Activated CD8-positive, alpha-beta memory T cell treated with anti-CD3 and anti-CD28 coated beads, Interleukin-2, amount 50 U/mL, for 4 hours (primary cell): ENCODE data around the gene FAM240A.
"Not testable (repeated sequence)": the region's sequence is repeated elsewhere in the genome, so short reads cannot be mapped to it uniquely, and the experiment has no call there.

Source experiments
- DNase-seq: peaks from one replicate; pipeline ENCODE4 v3.0.0-alpha.2; 2020

The FAM240A gene

DNA sequence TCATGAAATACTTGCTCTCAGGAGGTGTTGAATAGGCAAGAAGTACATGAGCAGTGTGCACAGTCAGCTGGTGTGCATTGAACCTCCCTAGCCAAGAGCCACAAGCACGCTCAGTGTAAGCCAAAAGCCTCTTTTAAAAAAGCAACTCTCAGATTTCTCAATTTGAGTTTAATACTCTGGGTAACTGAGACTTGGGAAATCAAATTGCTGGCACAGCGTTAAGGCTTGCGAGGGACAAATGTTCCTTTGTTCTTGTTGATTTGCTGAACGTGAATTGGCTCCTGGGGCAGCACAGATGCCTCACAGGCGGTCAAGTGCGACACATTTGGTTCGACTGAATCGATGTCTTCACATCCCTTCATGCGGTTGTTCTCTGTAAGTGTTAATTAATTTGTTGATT, at the start of gene FAM240A:
Gene FAM240A, plus strand, starts transcription at position 202 of the 400 bp plus-strand sequence. Its CDS starts 159 bp downstream, at position 361.
- no peak for DNase-seq

DNA sequence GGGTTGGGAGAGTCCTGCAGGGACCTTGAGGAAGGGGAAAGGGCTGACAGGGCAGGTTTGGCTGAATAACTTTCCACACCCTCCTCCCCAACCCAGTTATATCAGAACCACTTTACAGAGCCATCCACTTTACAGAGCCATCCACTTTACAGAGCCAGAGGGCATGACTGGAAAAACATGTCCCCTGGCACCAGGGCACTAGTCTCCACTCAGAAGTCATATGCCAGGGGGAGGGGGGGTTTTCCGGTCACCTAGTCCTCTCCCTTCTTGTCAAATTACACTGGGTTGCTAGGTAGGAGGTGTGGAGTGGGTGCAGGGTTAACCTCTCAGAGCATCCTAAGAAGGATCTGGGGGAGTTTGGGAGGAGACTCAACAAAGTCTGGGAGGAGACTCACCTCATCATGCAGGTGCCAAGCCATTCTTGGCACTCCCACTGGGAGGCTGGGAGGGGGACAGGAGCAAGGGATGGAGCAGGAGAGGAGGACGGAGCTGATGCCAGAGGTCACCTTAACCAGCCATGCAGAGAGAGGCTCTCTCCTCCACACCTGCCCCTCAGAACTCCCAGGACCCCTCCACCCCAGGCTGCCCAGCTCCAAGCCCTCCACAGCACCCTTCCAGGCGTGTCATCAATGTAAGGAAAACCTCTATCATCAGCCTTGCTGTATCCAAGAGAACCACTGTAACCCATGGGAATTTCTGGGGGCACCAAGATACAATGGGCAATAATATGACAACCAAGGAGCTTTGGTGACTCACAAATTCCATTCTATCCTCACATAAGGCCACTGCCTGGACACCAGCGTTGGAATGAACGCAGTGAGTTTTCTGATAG, 47.9 kb upstream of the FAM240A start:
- DNase-seq: no peak

DNA sequence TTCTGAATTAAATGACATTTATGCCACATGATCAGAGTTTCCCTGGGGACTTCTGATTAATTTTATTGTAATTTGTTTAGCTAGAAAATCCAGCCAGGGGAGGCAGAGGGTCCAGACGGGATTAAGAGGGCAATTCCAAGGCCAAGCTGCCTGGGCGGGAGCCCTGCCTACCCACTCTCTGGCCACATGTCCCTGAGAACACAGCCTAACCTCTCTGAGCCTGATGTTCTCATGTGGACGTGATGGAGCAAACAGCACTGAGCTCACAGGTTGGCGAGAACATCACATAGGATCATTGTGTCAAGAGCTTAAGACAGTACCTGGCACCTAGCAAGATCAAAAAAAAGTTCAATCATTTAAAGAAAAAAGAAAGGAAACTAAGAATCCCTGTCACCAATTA, 47.2 kb upstream of the FAM240A start:
- no peak for DNase-seq

DNA sequence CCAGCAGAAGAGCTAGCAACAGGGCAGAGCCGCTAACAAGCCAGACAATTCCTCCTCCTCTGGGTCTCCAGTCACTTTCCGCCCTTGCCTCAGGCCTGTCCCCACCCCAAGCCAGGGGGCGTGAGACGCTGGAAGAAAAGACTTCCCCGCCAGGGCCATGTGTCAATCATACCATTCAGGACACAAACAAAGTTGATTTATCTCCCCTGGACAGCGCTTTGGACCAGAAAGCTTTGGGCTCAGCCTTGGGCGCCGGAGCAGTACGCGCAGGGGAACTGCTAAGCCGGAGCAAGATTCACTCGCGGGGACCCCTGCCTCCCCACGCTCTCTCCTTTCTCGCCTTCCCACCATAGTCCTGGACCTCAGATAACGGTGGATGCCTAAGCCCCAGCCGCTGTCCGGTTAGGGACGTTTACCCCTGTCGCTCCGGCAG, 46.7 kb upstream of the FAM240A start:
- no peak for DNase-seq

DNA sequence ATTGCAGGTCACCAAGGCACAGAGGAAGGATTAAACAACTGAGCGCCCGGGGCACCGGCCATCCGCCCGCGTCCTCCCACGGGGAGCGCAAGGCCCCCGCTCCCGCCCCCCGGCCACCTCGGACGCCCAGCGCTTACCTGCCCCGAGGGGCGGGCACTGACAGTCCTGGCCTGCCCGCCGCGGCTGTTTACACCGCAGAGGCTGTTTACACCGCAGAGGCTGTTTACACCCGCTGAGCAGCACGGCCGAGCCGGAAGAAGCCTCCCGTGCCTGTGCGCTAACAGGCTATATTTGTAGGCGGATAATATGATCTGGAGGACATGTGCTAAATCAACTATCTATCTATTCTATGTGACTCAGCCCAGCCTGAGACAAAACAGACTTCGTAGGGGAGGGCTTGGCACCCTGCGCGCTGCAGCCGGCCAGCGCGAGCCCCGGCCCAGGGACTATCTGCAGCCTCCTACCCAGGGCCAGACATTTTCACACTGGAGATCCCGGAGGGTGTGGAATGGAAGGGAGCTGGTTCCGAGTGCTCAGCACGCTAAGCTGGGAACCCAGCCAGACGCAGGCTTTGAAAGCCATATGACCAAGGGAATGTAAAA, 46.2 kb upstream of the FAM240A start, which contains the start of gene LRRC2:
Gene LRRC2, minus strand, starts transcription at position 263 of the 602 bp plus-strand sequence. CDS start 14,711 bp downstream, outside the sequence.
- no peak for DNase-seq

DNA sequence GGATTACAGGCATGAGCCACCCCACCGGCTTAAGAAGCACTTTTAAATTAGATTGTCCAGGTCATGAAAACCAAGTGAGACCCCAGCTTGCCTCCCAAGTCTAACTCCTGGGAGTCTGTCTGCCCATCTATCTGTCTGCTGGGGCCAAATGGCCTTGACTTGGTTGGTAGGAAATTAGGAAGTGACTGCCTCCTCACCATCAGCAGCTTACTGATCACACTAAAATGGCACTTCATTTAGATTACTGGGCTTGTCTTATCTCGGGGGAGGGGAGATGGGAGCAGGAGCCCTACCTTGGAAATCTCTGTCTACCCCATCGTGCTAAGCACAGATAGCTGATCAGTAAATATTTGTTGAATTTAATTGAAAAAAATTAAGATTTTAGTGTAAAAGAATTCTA, 40.6 kb upstream of the FAM240A start:
- no peak for DNase-seq

GRCh38 chr3:46573701-46574100, 38.6 kb upstream of the FAM240A start:
- DNase-seq: no peak

DNA sequence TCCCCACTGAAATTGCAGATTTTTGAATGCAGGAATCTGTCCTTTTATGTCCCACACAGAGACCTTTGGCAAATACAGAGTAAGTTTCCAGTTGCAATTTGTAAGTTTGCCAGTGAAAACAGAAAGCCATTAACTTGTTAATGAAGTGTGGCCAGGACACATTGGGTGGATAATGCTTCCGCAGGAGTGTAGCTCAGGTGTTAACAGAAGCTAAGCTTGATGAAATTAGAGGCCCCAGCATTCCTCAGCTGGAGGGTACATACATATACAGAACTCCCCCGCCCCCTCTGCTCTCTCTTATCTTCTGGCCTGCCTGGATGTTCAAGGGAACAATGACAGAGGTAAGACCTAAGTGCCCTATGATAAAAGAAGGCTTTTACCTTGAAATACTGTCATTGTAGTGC, 38.1 kb upstream of the FAM240A start:
- DNase-seq: no peak

GRCh38 chr3:46574881-46575576, 37.3 kb upstream of the FAM240A start:
- DNase-seq: no peak

- no peak for DNase-seq
Measured at GRCh38 chr3:46575577-46576222, 36.6 kb upstream of the FAM240A start.

- no peak for DNase-seq
Measured at GRCh38 chr3:46576386-46576785, 35.9 kb upstream of the FAM240A start.

DNA sequence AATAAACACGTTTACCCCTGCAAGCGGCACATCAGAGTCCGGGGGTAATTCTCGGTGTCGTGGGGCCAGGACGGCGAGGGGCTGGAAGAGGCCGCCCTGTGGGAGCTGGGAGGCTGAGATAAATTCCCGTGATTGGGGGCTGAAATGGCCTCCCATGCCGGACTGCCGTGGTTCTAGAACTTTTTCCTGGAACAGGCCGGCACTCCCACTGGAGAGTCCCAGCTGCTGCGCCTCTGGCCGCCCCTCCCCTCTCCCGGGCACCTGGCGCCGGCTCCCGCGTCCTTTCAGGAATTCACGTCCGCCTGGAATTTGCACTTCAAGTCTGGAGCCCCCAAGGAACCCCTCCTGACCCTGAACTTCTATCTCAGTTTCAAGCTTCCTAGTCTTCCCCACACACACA, 35.4 kb upstream of the FAM240A start:
- no peak for DNase-seq

DNA sequence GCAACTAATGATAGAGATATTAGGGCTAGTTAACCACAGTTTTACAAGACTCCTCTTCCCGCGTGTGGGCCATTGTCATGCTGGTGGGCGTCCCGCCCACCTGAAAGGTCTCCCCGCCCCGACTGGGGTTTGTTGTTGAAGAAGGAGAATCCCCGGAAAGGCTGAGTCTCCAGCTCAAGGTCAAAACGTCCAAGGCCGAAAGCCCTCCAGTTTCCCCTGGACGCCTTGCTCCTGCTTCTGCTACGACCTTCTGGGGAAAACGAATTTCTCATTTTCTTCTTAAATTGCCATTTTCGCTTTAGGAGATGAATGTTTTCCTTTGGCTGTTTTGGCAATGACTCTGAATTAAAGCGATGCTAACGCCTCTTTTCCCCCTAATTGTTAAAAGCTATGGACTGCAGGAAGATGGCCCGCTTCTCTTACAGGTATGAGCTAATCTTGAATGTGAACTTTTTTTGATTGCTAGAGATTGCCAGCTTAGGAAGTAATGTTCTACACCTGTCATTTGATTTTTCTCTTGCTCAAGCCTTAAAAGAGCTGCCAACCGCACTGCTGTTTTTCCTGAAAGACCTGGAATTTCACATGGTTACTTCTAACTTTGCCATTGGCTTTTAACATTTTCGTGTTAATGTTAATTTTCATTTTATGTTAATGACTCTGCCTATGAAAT, 34.6 kb upstream of the FAM240A start:
- not testable (repeated sequence) for DNase-seq

DNA sequence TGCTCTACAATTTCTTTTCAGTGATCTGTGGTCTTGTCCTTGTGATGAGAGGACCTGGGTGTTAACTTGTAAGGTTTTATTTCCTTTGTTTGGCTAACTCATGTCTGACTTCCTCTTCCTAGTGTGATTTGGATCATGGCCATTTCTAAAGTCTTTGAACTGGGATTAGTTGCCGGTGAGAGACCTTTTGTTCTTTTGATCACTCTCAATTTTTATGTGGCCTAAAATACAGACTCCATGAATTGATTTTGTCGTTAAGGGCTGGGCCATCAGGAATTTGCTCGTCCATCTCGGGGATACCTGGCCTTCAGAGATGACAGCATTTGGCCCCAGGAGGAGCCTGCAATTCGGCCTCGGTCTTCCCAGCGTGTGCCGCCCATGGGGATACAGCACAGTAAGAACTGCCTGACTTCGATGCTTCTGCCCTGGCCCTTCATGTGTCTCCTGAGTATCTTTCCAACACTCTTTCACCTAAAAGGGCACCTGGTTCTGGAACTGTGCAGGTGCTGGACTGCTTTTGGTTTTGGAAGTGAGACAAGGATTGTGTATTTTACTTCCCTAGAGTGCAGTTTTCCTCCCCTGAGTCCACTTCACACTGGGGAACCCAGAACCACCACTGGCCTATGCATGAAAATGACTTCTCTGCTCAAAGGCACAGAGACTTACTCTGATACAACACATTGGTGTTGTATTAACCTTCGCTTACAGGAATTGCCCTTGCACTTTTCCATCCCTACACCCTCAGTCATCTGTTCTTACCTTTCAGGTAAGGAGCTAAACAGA, 33.2 kb upstream of the FAM240A start:
- DNase-seq: no peak

DNA sequence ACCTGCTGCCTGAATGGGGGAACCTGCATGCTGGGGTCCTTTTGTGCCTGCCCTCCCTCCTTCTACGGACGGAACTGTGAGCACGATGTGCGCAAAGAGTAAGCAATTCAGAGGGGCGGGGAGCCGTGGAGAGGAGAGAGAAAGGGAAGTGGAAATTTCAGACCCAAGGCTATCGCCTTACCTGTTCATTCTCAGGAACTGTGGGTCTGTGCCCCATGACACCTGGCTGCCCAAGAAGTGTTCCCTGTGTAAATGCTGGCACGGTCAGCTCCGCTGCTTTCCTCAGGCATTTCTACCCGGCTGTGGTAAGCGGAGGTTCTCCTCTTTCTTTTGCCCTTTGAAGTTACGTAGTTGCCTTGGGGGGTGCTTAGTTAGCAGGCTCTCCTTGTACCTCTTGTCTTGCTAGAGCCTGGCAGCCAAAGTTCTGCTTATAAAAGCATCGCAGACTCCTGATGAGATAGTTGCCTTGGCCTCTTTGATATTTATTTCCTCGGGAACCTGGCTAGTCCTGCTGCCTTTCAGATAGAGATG, 32.5 kb upstream of the FAM240A start:
- no peak for DNase-seq

DNA sequence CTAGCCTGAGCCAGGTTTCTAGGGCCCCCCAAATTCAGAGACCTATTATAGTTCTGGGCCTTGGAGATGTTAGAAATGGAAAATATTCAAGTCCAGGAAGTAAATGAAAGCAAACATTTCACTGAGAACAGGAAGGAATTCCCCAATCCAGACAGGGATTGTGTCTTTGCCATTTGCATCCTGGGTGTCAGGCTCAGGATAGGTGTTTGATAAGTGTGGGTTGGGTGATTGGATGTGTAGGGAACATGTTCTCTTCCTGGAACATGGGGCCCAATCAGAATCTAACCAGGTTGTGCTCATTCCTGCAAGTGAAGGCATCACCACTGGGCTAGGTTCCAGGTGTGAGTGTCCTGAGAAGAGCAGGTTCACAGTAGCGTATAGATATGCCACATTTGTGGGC, 31.6 kb upstream of the FAM240A start:
- DNase-seq: no peak

- DNase-seq: no peak
Measured at GRCh38 chr3:46584598-46585467, 27.5 kb upstream of the FAM240A start.

- no peak for DNase-seq
Measured at GRCh38 chr3:46585799-46586693, 26.3 kb upstream of the FAM240A start.

- no peak for DNase-seq
Measured at GRCh38 chr3:46586738-46587246, 25.5 kb upstream of the FAM240A start.
